H1 (cell line): ENCODE results near the gene ZNF777. TPM values are rescaled to one million over a fixed set of nuclear protein-coding genes. Genes with fewer than 3 reads are reported as not detected.

Experiments used
- CTCF ChIA-PET: fragments of 300-600 bp; sonication (Branson Sonifier 250); formaldehyde crosslinking; loops from one replicate; lab custom pipeline; 2021; ENCODE audit not compliant: partially characterized antibody; lab: Charles Lee
- POLR2A ChIA-PET: fragments of 300-600 bp; sonication (Branson Sonifier 250); formaldehyde crosslinking; loops from one replicate; lab custom pipeline; 2021; ENCODE audit warnings: inconsistent platforms; ENCODE audit not compliant: partially characterized antibody; lab: Charles Lee
- DNase-seq, 2 experiments: peaks; one replicate each; pipeline versions ENCODE4 v3.0.0 to v3.0.0-alpha.2; 2010 to 2022; ENCODE audit warnings: low spot score in 2 of 2, low read depth in 1 of 2, mixed read lengths in 1 of 2
- FAIRE-seq: peaks from 2 replicates; lab custom pipeline; 2011; peaks lifted over from hg19 to GRCh38; lab: Jason Lieb, UNC
- H2AFZ ChIP-seq: 2 replicates; pipeline ENCODE4 v1.8.1; 2012; ENCODE audit warnings: low read length, inconsistent platforms
- H2AK5ac ChIP-seq: 2 replicates; pipeline ENCODE4 v1.6.1; 2013; ENCODE audit warnings: low read depth, low read length
- H2BK120ac ChIP-seq: replicated peaks from 2 replicates; pipeline ENCODE3; 2013; ENCODE audit warnings: low read depth, low read length, inconsistent platforms
- H2BK12ac ChIP-seq: 2 replicates; pipeline ENCODE4 v1.6.1; 2013; ENCODE audit warnings: low read depth, low read length
- H2BK15ac ChIP-seq: 2 replicates; pipeline ENCODE4 v1.6.1; 2013; ENCODE audit warnings: low read length
- H2BK20ac ChIP-seq: 2 replicates; pipeline ENCODE4 v1.6.1; 2013; ENCODE audit warnings: low read length
- H2BK5ac ChIP-seq: 2 replicates; pipeline ENCODE4 v1.6.1; 2013; ENCODE audit warnings: low read depth, low read length
- H3K14ac ChIP-seq: 2 replicates; pipeline ENCODE4 v1.6.1; 2013; ENCODE audit warnings: inconsistent platforms; ENCODE audit not compliant: insufficient read length
- H3K18ac ChIP-seq: 2 replicates; pipeline ENCODE4 v1.6.1; 2013; ENCODE audit warnings: low read length; ENCODE audit errors: extremely low read depth
- H3K23ac ChIP-seq: 2 replicates; pipeline ENCODE4 v1.6.1; 2013; ENCODE audit warnings: inconsistent platforms; ENCODE audit not compliant: insufficient read length
- H3K23me2 ChIP-seq: 2 replicates; pipeline ENCODE4 v1.6.1; 2013; ENCODE audit warnings: low read depth, low read length
- H3K27ac ChIP-seq: 2 replicates; pipeline ENCODE4 v1.6.1; 2011; ENCODE audit warnings: low read depth, low read length, inconsistent platforms
- H3K27me3 ChIP-seq, 4 experiments: replicated peaks in 1 of 4; 1 replicate in 1 of 4; 2 replicates in 3 of 4; pipeline versions ENCODE4 v1.6.1 to v1.8.1; 2011 to 2013; ENCODE audit warnings: low read length in 3 of 4, mild to moderate bottlenecking in 3 of 4, inconsistent platforms in 2 of 4, mixed read lengths in 2 of 4, moderate library complexity in 1 of 4; ENCODE audit not compliant: control insufficient read depth in 3 of 4, insufficient read depth in 3 of 4; ENCODE audit errors: extremely low read depth in 1 of 4
- H3K36me3 ChIP-seq, 4 experiments: 2 replicates each; pipeline versions ENCODE4 v1.6.1 to v1.8.1; 2011 to 2013; ENCODE audit warnings: mild to moderate bottlenecking in 4 of 4, low read length in 3 of 4, moderate library complexity in 2 of 4, control low read depth in 1 of 4, inconsistent platforms in 1 of 4; ENCODE audit not compliant: insufficient read depth in 4 of 4, control insufficient read depth in 2 of 4
- H3K4ac ChIP-seq: replicated peaks from 2 replicates; pipeline ENCODE3; 2013; ENCODE audit warnings: low read length, low read depth, mixed read lengths, inconsistent platforms; ENCODE audit not compliant: insufficient read length
- H3K4me1 ChIP-seq, 4 experiments: replicated peaks in 1 of 4; 1 replicate in 1 of 4; 2 replicates in 3 of 4; pipeline versions ENCODE4 v1.6.1 to v1.8.1; 2011 to 2013; ENCODE audit warnings: low read length in 3 of 4, inconsistent platforms in 2 of 4, mixed read lengths in 1 of 4; ENCODE audit not compliant: insufficient read depth in 4 of 4, control insufficient read depth in 3 of 4
- H3K4me2 ChIP-seq, 2 experiments: 2 replicates each; pipeline versions ENCODE4 v1.6.1 to v1.8.1; 2011 to 2013; ENCODE audit warnings: low read depth in 2 of 2, low read length in 2 of 2, control low read depth in 1 of 2, inconsistent platforms in 1 of 2, mild to moderate bottlenecking in 1 of 2; ENCODE audit not compliant: insufficient read depth in 1 of 2
- H3K4me3 ChIP-seq, 4 experiments: fragments of 200-600, 300-600 bp in 1 of 4; sonication (generic), shearing (Covaris generic), sonication (Bioruptor Twin) in 1 of 4; 2 replicates each; pipeline versions ENCODE4 v1.5.1 to v1.8.1; 2011 to 2016; ENCODE audit warnings: low read length in 4 of 4, low read depth in 3 of 4, control low read depth in 2 of 4, inconsistent platforms in 2 of 4, mild to moderate bottlenecking in 2 of 4, mixed read lengths in 1 of 4, moderate library complexity in 1 of 4; ENCODE audit not compliant: insufficient read depth in 2 of 4; ENCODE audit errors: extremely low read depth in 1 of 4
- H3K56ac ChIP-seq: replicated peaks from 2 replicates; pipeline ENCODE3; 2013; ENCODE audit warnings: low read depth, mild to moderate bottlenecking, mixed read lengths, low read length, inconsistent platforms; ENCODE audit not compliant: insufficient read length
- H3K79me1 ChIP-seq: 2 replicates; pipeline ENCODE4 v1.6.1; 2013; ENCODE audit warnings: low read depth, low read length, control low read depth
- H3K79me2 ChIP-seq, 2 experiments: 2 replicates each; pipeline versions ENCODE4 v1.6.1 to v1.8.1; 2012 to 2013; ENCODE audit warnings: low read length in 2 of 2, mild to moderate bottlenecking in 2 of 2, inconsistent platforms in 1 of 2; ENCODE audit not compliant: insufficient read depth in 2 of 2, control insufficient read depth in 1 of 2
- H3K9ac ChIP-seq, 4 experiments: replicated peaks in 1 of 4; 1 replicate in 1 of 4; 2 replicates in 3 of 4; pipeline versions ENCODE4 v1.6.1 to v1.8.1; 2011 to 2013; ENCODE audit warnings: low read depth in 3 of 4, low read length in 3 of 4, control low read depth in 2 of 4, mild to moderate bottlenecking in 2 of 4, moderate library complexity in 2 of 4, inconsistent platforms in 1 of 4; ENCODE audit errors: extremely low read depth in 1 of 4
- H3K9me3 ChIP-seq, 2 experiments: 2 replicates each; pipeline versions ENCODE4 v1.6.1 to v1.8.1; 2012 to 2013; ENCODE audit warnings: mild to moderate bottlenecking in 2 of 2, moderate library complexity in 2 of 2, control low read depth in 1 of 2, inconsistent platforms in 1 of 2, low read depth in 1 of 2, low read length in 1 of 2, mixed read lengths in 1 of 2; ENCODE audit not compliant: insufficient read depth in 2 of 2
- H4K20me1 ChIP-seq, 2 experiments: replicated peaks in 1 of 2; 2 replicates each; pipeline versions ENCODE3 to v1.8.1; 2011 to 2013; ENCODE audit warnings: inconsistent platforms in 2 of 2, low read length in 2 of 2, mild to moderate bottlenecking in 1 of 2; ENCODE audit not compliant: insufficient read depth in 2 of 2, control insufficient read depth in 1 of 2
- H4K5ac ChIP-seq: 2 replicates; pipeline ENCODE4 v1.6.1; 2013; ENCODE audit warnings: low read length, low read depth, mixed read lengths, inconsistent platforms; ENCODE audit not compliant: insufficient read length
- H4K8ac ChIP-seq: 2 replicates; pipeline ENCODE4 v1.8.0; 2013; ENCODE audit warnings: mild to moderate bottlenecking, moderate library complexity, low read length, inconsistent platforms; ENCODE audit not compliant: insufficient read depth; ENCODE audit errors: extremely low read depth
- H4K91ac ChIP-seq: replicated peaks from 2 replicates; pipeline ENCODE3; 2013; ENCODE audit warnings: low read length, mixed read lengths, inconsistent platforms; ENCODE audit not compliant: insufficient read length
- ASH2L ChIP-seq: fragments of 200-600, 300-600 bp; sonication (generic); IDR thresholded peaks from one replicate; pipeline ENCODE4 v1.7.1; 2017; ENCODE audit warnings: low read length
- E2F6 ChIP-seq: IDR thresholded peaks from 2 replicates; pipeline ENCODE4 v1.6.1; 2012; ENCODE audit warnings: inconsistent platforms
- KDM1A ChIP-seq: fragments of 200-600, 300-600 bp; sonication (generic); IDR thresholded peaks from 2 replicates; pipeline ENCODE4 v1.7.1; 2016; ENCODE audit warnings: mild to moderate bottlenecking, low read length, borderline replicate concordance
- WGBS, 2 experiments: shearing (Covaris generic) in 1 of 2; methylation state at CpG; one replicate each; pipeline versions ENCODE4 v1.1.6 to v1.1.7; 2013 to 2015; ENCODE audit warnings: low lambda C conversion rate in 2 of 2, mixed read lengths in 2 of 2, inconsistent platforms in 1 of 2, low coverage in 1 of 2, missing lambda C conversion rate in 1 of 2; ENCODE audit not compliant: insufficient replicate concordance in 2 of 2, insufficient coverage in 1 of 2, insufficient read length in 1 of 2; ENCODE audit errors: extremely low coverage in 1 of 2, missing lambda C conversion rate in 1 of 2; 5-methylcytosine and 5-hydroxymethylcytosine counted together
- polyA plus RNA-seq, 7 experiments: library from polyadenylated mRNA; depleted of rRNA in 3 of 7; stranded (reverse) in 5 of 7; unstranded in 2 of 7; fragments of >200 nt in 5 of 7; fragments of 200-250 nt in 2 of 7; gene quantifications; 1 replicate in 5 of 7; 2 replicates in 1 of 7; 4 replicates in 1 of 7; pipeline versions ENCODE4 v1.2.1 to v1.2.3, GENCODE V29; 2011 to 2013; ENCODE audit warnings: missing spikeins in 2 of 7, mixed read lengths in 2 of 7
- total RNA-seq: library from RNA; stranded (reverse); fragmentation: NEBNext Ultra II Directional; extraction: Animal tissue kit (Norgen Biotek cat#: 25700); gene quantifications from 2 replicates; pipeline ENCODE4 v1.2.1, GENCODE V29; 2021
- TF ChIP-seq, protein P1 (sequence below): IDR thresholded peaks from 2 replicates; pipeline ENCODE4 v1.6.1; 2012; ENCODE audit warnings: inconsistent platforms

Gene ZNF777
- total and polyA plus RNA-seq, 2 of the 8 experiments (the other 6 are each of a cell fraction or from before 2014, with no cell fraction given), result 8.0 to 10.1 TPM

DNA sequence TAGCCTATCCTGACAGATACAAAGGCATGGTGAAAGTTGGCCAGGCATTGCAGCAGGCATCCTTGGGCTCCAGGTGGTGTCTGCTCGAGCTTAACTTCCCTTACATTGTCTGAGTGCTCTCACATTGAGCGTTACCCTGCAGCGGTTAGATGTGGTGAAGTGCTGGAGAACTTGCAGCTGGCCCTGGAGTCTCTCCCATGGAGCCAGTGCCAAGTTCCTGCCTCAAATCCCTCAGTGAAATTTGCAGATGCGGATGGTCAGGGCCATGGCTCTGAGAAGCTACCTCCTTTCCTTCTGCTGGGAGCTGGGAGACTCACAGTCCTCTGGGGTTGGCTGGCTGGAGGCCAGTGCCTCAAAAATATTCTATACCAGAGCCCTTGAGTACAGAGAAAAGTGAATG, 40.0 kb upstream of the ZNF777 start:
- H2BK20ac ChIP-seq, result no peak overlapping the region
- DNase-seq (no peak), FAIRE-seq (no peak)
- TF ChIP-seq KDM1A (no peak), E2F6 (no peak), ASH2L (no peak)
- TF ChIP-seq, protein P1, sequence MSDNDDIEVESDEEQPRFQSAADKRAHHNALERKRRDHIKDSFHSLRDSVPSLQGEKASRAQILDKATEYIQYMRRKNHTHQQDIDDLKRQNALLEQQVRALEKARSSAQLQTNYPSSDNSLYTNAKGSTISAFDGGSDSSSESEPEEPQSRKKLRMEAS, result no peak
- no peak overlapping the region for H3K23ac ChIP-seq
- no peak overlapping the region for H3K4me3 ChIP-seq
- no peak overlapping the region for H2BK5ac ChIP-seq
- H4K5ac ChIP-seq, result no peak overlapping the region
- H2AFZ ChIP-seq, result no peak overlapping the region
- H3K23me2 ChIP-seq, result 0 out of 2 replicates have a peak, but pooled peaks cover 4% of the 10 kb centered on the region
- H4K91ac ChIP-seq, result no peak overlapping the region
- H3K27ac ChIP-seq, result no peak overlapping the region
- H3K56ac ChIP-seq, result no peak overlapping the region
- ChIA-PET CTCF (interaction anchor here (0.7 to 1.7 kb wide), 5 partner anchors 15 to 123 kb away, joined by 3 to 5 read pairs (median 4); no protein-coding TSS in a partner anchor), POLR2A (no interaction called here)
- no peaks in the 10 kb centered on the region for H3K79me1 ChIP-seq
- H4K8ac ChIP-seq, result no peak overlapping the region
- no peak overlapping the region for H3K4ac ChIP-seq
- no peak overlapping the region for H2BK15ac ChIP-seq
- H3K9ac ChIP-seq, result no peak overlapping the region
- H2BK12ac ChIP-seq, result no peak overlapping the region
- no peaks in the 10 kb centered on the region for H3K36me3 ChIP-seq
- no peaks in the 10 kb centered on the region for H3K9me3 ChIP-seq
- H3K4me2 ChIP-seq, result no peak overlapping the region
- no peak overlapping the region for H2BK120ac ChIP-seq
- no peak overlapping the region for H3K18ac ChIP-seq
- H3K4me1 ChIP-seq, result no peaks in the 10 kb centered on the region; a peak in 1 of 7 replicates
- no peak overlapping the region for H3K14ac ChIP-seq
- peaks cover 0 to 5% of the 10 kb centered on the region in 2 experiments; a peak in 1 of 4 replicates for H3K79me2 ChIP-seq
- H4K20me1 ChIP-seq, result no peaks in the 10 kb centered on the region
- H2AK5ac ChIP-seq, result no peak overlapping the region
- WGBS, 2 experiments, result 86% methylated on average over 4 of the region's 4 CpGs; no CpG with 5 or more reads in 1 of the 2 experiments
- H3K27me3 ChIP-seq, result peaks cover 0 to 3% (median under 1%) of the 10 kb centered on the region in 4 experiments; a peak in 2 of 7 replicates
